ENCODE measurements around the gene LLPH. TPM values are rescaled to one million over a fixed set of nuclear protein-coding genes. Genes with fewer than 3 reads are reported as not detected.
"Not testable (repeated sequence)": the region's sequence is repeated elsewhere in the genome, so short reads cannot be mapped to it uniquely, and the experiment has no call there.

LLPH gene
- 33.8 TPM for polyA plus RNA-seq (2013, experiment 1 of 2; ENCODE audit: insufficient read length)
- polyA plus RNA-seq (2013, experiment 2 of 2; ENCODE audit: insufficient read length), result 36.0 TPM

- DNase-seq, result peak; percentile 90
Measured at GRCh38 chr12:66130267-66131066, at the start of gene LLPH. Gene LLPH (minus strand): TSS chr12:66130750. CDS start chr12:66129106, 1,644 bp downstream.

DNA sequence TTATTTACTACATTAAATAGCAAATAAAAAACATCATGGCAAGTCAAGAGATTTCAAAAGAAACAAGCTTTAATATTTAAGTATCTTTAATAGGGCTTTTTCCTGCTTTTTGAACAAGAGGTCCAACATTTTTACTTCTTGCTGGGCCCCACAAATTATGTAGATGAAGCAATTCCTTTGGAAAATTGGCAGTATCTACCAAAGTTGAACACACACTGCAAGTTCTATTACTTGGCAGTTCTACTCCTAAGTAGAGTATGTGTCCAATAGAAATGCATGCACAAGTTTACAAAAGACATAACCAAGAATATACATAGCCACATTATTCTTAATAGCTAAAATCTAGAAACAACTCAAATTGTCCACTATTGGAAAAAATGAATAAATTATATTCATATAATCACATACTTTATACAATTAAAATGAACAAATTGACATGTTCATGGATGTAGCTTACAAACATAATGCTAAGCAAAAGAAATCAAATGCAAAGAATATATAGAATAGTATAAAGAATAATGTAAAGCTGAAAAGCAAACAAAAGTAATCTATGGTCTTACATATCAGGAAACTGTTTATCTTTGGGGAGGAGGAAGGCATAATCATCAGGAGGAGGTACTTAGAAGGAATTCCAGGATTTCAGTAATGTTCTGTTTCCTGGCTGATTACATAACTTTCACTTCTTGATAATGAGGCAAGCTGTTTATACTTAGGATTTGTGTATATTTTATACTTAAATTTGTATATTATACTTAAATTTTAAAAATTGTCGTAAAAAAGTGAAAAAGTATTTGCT, 45.8 kb upstream of the LLPH start:
- no peak for DNase-seq

GRCh38 chr12:66174391-66175325, 44.1 kb upstream of the LLPH start:
- not testable (repeated sequence) for DNase-seq

DNA sequence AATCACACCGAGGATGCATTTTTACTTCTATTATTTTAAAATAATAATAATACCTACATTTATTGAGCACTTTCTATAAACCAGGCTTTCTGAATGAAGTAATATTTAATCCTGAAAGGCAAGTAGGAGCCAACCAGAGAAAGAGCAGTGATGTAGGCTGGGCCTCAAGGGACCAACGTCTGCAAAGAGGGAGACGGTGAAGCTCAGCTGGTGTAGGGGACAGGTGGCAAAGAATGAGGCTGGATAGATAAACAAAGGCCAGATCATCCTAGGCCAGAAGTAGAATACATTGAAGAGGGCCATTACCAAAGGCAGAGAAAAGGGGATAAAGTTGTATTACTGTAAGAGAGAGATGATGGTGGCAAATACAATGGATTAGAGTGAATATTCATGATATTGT, 40.1 kb upstream of the LLPH start:
- no peak for DNase-seq

DNA sequence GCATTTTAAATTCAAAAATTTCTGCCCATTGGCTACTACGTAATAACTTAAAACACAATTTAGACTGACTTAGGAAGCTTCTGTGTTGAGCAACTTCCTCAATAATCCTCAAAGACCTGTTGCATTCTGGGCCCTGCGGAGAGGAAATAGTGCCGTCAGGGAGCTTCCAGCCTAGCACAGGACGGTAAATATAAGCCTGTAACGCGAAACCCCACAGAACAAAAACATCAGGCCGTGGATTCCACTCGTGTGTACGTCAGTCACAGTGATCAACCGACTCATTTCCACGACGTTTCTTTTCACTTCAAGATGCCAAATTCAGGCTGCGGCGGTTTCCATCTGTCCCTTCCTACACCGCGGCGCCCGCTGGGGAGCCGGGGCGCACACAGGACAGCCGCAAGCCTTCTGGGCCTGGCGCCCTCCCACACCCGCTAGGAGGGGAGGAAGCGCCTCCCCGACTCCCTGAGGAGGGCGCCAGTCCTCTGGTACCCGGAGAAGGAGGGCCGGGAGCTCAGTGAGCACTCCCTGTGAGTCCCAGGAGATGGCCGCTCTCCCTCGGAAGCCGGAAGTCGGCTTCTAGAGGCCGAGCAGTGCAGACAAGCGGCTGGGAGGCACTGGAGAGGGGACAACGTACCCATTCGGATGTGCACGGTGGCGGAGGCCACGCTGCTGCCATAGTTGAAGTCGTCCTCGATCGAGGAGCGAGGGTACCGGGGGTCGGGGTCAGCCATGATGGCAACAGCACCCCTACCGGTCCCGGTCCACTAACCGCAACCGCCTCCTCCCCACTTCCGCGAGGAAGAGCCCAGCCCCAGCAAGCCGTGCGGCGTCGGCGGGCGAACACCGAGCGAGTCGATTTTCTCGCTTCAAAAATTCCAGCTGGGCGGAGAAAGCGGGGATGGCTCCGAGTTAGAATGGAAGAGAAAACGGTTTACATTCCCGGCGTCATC, 38.9 kb upstream of the LLPH start, which contains the start of gene TMBIM4:
TMBIM4 (minus strand) TSS at position 776 of the 950 bp plus-strand sequence; CDS start at position 731, 45 bp downstream.
- DNase-seq, result peak; percentile 97

GRCh38 chr12:66168410-66168809, 37.9 kb upstream of the LLPH start:
- no peak for DNase-seq

DNA sequence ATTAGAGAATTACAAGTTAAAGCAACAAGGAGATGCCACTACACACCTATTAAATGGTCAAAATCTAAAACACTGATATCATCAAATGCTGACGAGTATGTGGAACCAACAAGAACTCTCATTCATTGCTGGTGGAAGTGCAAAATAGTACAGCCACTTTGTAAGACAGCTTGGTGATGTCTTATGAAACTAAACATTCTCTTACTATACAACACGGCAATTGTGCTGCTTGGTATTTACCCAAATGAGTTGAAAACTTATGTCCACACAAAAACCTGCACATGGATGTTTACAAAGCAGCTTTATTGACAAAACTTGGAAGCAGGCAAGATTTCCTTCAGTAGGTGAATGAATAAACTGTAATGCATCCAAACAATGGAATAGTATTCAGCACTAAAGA, 36.0 kb upstream of the LLPH start:
- no peak for DNase-seq

GRCh38 chr12:66165141-66165540, 34.6 kb upstream of the LLPH start:
- no peak for DNase-seq

- no peak for DNase-seq
Measured at GRCh38 chr12:66164349-66164821, 33.8 kb upstream of the LLPH start.

DNA sequence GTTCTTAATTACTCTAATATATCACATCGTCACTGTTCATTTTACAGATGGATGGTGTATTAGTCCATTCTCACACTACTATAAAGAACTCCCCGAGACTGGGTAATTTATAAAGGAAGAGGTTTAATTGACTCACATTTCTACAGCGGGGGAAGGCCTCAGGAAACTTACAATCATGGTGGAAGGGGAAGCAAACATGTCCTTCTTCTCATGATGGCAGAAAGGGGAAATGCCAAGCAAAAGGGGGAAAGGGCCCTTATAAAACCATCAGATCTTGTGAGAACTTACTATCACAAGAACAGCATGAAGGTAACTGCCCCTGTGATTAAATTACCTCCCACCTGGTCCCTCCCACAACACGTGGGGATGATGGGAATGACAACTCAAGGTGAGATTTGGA, 32.7 kb upstream of the LLPH start:
- DNase-seq, result no peak

DNA sequence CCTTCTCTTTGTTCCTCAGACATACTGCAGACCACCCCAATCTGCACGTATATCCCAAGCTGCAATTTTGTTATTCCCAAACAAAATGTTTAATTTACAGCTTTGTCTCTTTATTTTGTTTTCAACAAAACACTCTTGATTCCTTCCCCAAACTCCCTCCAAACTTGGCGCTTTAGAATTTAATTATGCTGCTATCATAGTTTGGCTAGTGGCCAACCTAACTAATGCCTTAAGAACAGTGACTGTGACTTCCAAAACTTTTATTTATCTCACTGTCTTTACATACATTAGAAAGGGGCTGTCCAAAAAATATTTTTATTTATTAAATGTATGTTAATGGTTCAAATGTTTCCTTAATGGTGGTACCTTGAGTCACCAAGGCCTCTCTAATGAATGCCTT, 32.2 kb upstream of the LLPH start:
- DNase-seq, result no peak

GRCh38 chr12:66160704-66161103, 30.2 kb upstream of the LLPH start:
- no peak for DNase-seq

- no peak for DNase-seq
Measured at GRCh38 chr12:66159123-66159522, 28.6 kb upstream of the LLPH start.

- no peak for DNase-seq
Measured at GRCh38 chr12:66156654-66157053, 26.1 kb upstream of the LLPH start.

DNA sequence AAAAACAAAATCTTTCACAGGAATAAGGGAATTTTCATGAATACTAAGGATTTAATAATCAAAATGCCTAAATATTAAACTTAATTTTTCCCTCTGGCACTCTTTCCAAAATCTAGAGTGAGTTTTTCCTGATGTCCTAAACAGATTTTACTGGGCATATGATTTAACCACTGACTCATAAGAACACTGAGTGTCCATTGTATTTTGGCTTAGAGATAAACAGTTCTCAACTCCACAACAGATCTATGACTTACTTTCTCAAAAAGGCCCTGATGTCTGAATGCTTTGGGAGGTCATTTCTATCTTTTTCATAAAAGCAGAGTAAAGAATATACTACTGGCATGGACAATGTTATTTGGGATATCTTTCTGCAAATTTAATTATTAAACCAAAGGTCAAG, 24.2 kb upstream of the LLPH start:
- no peak for DNase-seq

DNA sequence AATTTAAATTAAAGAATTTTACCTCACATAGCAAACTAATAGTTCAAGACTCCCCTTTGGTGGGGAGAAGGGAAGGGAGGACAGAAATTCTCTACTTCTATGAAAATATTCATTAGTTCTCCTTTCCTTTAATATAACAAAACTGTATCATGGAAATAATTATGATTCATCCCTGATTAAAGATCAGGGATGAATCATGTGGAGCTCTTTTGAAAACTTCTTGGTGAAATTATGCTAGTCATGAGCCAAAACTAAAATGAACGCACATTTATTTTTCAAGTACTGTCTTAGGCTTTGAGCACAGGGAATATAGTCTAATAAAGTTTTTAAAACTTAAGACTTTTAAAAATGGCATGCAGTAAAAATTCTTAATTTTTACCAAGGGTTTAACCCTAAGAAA, 22.2 kb upstream of the LLPH start:
- peak; percentile 24 for DNase-seq

DNA sequence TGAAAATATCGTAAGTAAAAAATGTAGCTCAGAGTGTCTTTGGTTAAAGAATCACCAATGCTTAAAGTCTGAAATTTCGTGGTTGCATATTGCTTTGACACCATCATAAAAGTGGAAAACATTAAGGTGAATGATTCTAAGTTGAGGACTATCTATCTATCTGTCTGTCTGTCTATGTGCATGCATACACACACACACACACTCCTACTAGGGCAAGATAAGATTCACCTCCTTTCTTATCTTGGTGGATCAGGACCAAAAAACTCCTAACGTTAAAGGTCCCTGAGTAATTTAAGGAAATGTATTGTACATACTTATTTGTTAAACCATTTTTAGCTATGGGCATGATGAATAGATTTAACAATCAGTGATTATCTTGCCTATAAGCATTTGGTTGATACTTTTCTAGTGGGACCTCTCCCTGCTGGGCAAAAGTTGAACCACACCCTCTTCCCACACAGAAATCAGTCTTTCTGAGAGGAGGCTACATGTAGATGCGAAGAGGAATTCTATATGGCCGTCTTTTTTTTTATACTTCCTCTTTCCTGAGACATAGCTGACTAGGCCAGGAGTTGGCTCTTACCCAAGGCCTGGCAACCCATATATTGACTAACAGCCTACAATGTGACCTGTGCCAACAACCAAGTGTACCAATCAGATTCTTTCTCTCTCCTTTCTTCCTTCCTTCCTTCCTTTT, 19.3 kb upstream of the LLPH start:
- no peak for DNase-seq

- peak; percentile 60 for DNase-seq
Measured at GRCh38 chr12:66144791-66145754, 14.5 kb upstream of the LLPH start.

- no peak for DNase-seq
Measured at GRCh38 chr12:66143868-66144267, 13.3 kb upstream of the LLPH start.
